ENCODE results near the gene HOOK2.

DNA sequence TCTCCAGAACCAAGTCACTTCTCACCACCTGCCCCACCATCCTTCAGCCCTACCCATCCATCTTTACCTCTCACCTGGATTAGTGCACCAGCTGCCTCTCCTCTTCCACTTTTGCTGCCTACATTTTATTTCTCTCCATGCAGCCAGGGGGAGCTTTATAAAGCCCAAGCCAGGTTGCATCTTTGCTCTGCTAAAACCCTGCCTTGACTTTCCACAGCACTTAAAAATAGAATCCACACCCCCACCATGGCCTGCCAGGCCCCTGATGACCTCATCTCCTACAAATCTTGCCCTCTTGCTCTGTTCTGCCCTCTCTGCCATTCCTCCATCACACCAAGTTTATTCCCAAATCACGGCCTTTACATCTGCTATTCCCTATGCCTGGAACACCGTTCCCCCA, 1.8 kb downstream of the HOOK2 start:
- TF ChIP-seq ZNF239 (tag by site-specific recombination; IDR thresholded peaks at IDR 0.05) (no peak), ZNF629 (tag by site-specific recombination; IDR thresholded peaks at IDR 0.05) (peak; percentile 50; the same call in 1 of the 2 replicates), ZBTB1 (tag by site-specific recombination; IDR thresholded peaks at IDR 0.05) (no peak), GLI4 (tag by site-specific recombination; IDR thresholded peaks at IDR 0.05) (no peak), ZNF274 (IDR thresholded peaks at IDR 0.05; ENCODE audit: low read length) (no peak), ZNF274 (tag by site-specific recombination; IDR thresholded peaks at IDR 0.05; ENCODE audit: borderline replicate concordance) (no peak)
- TF ChIP-seq, protein P1, sequence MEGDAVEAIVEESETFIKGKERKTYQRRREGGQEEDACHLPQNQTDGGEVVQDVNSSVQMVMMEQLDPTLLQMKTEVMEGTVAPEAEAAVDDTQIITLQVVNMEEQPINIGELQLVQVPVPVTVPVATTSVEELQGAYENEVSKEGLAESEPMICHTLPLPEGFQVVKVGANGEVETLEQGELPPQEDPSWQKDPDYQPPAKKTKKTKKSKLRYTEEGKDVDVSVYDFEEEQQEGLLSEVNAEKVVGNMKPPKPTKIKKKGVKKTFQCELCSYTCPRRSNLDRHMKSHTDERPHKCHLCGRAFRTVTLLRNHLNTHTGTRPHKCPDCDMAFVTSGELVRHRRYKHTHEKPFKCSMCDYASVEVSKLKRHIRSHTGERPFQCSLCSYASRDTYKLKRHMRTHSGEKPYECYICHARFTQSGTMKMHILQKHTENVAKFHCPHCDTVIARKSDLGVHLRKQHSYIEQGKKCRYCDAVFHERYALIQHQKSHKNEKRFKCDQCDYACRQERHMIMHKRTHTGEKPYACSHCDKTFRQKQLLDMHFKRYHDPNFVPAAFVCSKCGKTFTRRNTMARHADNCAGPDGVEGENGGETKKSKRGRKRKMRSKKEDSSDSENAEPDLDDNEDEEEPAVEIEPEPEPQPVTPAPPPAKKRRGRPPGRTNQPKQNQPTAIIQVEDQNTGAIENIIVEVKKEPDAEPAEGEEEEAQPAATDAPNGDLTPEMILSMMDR (tag by site-specific recombination; IDR thresholded peaks at IDR 0.05): peak; percentile 67
- TF ChIP-seq, protein P2, sequence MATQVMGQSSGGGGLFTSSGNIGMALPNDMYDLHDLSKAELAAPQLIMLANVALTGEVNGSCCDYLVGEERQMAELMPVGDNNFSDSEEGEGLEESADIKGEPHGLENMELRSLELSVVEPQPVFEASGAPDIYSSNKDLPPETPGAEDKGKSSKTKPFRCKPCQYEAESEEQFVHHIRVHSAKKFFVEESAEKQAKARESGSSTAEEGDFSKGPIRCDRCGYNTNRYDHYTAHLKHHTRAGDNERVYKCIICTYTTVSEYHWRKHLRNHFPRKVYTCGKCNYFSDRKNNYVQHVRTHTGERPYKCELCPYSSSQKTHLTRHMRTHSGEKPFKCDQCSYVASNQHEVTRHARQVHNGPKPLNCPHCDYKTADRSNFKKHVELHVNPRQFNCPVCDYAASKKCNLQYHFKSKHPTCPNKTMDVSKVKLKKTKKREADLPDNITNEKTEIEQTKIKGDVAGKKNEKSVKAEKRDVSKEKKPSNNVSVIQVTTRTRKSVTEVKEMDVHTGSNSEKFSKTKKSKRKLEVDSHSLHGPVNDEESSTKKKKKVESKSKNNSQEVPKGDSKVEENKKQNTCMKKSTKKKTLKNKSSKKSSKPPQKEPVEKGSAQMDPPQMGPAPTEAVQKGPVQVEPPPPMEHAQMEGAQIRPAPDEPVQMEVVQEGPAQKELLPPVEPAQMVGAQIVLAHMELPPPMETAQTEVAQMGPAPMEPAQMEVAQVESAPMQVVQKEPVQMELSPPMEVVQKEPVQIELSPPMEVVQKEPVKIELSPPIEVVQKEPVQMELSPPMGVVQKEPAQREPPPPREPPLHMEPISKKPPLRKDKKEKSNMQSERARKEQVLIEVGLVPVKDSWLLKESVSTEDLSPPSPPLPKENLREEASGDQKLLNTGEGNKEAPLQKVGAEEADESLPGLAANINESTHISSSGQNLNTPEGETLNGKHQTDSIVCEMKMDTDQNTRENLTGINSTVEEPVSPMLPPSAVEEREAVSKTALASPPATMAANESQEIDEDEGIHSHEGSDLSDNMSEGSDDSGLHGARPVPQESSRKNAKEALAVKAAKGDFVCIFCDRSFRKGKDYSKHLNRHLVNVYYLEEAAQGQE (tag by site-specific recombination; IDR thresholded peaks at IDR 0.05): no peak
- TF ChIP-seq, protein P3, sequence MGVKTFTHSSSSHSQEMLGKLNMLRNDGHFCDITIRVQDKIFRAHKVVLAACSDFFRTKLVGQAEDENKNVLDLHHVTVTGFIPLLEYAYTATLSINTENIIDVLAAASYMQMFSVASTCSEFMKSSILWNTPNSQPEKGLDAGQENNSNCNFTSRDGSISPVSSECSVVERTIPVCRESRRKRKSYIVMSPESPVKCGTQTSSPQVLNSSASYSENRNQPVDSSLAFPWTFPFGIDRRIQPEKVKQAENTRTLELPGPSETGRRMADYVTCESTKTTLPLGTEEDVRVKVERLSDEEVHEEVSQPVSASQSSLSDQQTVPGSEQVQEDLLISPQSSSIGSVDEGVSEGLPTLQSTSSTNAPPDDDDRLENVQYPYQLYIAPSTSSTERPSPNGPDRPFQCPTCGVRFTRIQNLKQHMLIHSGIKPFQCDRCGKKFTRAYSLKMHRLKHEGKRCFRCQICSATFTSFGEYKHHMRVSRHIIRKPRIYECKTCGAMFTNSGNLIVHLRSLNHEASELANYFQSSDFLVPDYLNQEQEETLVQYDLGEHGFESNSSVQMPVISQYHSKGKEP (tag by site-specific recombination; IDR thresholded peaks at IDR 0.05): no peak
- TF ChIP-seq, protein P4, sequence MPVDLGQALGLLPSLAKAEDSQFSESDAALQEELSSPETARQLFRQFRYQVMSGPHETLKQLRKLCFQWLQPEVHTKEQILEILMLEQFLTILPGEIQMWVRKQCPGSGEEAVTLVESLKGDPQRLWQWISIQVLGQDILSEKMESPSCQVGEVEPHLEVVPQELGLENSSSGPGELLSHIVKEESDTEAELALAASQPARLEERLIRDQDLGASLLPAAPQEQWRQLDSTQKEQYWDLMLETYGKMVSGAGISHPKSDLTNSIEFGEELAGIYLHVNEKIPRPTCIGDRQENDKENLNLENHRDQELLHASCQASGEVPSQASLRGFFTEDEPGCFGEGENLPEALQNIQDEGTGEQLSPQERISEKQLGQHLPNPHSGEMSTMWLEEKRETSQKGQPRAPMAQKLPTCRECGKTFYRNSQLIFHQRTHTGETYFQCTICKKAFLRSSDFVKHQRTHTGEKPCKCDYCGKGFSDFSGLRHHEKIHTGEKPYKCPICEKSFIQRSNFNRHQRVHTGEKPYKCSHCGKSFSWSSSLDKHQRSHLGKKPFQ (tag by site-specific recombination; IDR thresholded peaks at IDR 0.05): no peak
- TF ChIP-seq, protein P5, sequence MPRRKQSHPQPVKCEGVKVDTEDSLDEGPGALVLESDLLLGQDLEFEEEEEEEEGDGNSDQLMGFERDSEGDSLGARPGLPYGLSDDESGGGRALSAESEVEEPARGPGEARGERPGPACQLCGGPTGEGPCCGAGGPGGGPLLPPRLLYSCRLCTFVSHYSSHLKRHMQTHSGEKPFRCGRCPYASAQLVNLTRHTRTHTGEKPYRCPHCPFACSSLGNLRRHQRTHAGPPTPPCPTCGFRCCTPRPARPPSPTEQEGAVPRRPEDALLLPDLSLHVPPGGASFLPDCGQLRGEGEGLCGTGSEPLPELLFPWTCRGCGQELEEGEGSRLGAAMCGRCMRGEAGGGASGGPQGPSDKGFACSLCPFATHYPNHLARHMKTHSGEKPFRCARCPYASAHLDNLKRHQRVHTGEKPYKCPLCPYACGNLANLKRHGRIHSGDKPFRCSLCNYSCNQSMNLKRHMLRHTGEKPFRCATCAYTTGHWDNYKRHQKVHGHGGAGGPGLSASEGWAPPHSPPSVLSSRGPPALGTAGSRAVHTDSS (tag by site-specific recombination; IDR thresholded peaks at IDR 0.05): no peak

Data from HEK293 (cell line).